ENCODE results near the gene LAP3. TPM values are rescaled to one million over a fixed set of nuclear protein-coding genes. Genes with fewer than 3 reads are reported as not detected.

Gene LAP3
- total and polyA plus RNA-seq, 10 donors = 47.0 to 135 (median 96.0) TPM

DNA sequence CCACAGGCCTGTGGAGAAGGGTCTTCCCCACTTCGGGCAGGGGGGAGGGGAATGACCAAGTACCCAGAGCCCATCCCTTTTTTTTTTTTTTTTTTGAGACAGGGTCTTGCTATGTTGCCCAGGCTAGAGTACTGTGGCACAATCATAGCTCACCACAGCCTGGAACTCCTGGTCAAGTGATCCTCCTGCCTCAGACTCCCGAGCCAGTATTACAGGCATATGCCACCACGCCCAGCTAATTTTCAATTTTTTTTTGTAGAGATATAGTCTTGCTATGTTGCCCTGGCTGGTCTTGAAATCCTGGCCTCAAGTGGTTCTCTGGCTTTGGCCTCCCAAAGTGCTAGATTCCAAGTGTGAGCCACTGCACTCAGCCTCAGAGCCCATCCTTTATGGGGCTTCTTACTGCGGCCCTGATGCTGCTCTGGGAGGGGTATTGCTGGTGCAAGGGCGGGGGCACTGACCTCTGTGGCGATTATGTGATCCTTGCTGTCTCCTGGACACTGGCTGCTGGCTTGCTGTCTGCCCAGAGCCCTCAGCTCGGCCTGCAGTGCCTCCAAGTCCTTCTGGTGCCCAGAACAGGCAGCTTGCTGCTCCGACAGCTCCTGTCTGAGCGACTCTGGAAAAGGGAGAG lies 70.3 kb downstream of the LAP3 start:
- TF ChIP-seq POLR2AphosphoS5 (IDR thresholded peaks at IDR 0.05) = no peak
- no peak for TF ChIP-seq POLR2A (IDR thresholded peaks at IDR 0.05)
- TF ChIP-seq, protein P1, sequence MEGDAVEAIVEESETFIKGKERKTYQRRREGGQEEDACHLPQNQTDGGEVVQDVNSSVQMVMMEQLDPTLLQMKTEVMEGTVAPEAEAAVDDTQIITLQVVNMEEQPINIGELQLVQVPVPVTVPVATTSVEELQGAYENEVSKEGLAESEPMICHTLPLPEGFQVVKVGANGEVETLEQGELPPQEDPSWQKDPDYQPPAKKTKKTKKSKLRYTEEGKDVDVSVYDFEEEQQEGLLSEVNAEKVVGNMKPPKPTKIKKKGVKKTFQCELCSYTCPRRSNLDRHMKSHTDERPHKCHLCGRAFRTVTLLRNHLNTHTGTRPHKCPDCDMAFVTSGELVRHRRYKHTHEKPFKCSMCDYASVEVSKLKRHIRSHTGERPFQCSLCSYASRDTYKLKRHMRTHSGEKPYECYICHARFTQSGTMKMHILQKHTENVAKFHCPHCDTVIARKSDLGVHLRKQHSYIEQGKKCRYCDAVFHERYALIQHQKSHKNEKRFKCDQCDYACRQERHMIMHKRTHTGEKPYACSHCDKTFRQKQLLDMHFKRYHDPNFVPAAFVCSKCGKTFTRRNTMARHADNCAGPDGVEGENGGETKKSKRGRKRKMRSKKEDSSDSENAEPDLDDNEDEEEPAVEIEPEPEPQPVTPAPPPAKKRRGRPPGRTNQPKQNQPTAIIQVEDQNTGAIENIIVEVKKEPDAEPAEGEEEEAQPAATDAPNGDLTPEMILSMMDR (IDR thresholded peaks at IDR 0.05 in 8 of 11, conservative IDR thresholded peaks at IDR 0.05 in 3 of 11) = no peak
- Histone ChIP-seq H3K9me3 (peaks cover 0 to 6% (median 0%) of the 10 kb centered on the region in 8 donors), H3K27ac (no peak overlapping the region), H3K36me3 (no peaks in the 10 kb centered on the region), H3K4me3 (no peak overlapping the region), H3K4me1 (peaks cover 0 to 4% (median 0%) of the 10 kb centered on the region in 6 donors), H3K27me3 (replicated peaks in 1 of 7) (no peaks in the 10 kb centered on the region)
- 83 to 91% (median 87%) methylated on average over 4 to 9 of the region's 9 CpGs for WGBS, 5 donors
- no peak for DNase-seq
- intact Hi-C loops (cut with DNase I; ENCODE audit: low total_unique reads) = no loop called here

DNA sequence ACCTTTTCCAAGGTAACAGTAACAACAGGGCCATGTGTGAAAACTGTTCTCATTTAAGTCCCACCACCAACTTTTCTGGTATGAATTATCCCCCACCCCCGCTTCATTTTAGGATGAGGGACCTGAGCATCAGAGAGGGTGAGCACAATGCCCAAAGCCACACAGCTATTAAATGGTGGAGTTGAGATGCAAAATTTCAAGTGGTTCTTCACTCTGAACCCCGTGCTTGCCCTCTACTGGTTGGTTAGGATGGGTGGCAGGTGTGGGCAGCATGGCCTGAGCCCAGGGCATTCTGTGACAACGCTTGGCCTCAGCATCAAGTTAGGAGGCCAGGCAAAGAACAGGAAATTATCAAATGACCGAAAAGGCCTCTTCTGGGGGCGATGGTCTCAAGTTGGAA lies 70.9 kb downstream of the LAP3 start:
- Histone ChIP-seq H3K27ac (no peak overlapping the region), H3K27me3 (replicated peaks in 1 of 7) (no peaks in the 10 kb centered on the region), H3K4me1 (peaks cover 0 to 4% (median 0%) of the 10 kb centered on the region in 6 donors), H3K9me3 (peaks cover 0 to 6% (median 0%) of the 10 kb centered on the region in 8 donors), H3K4me3 (no peak overlapping the region), H3K36me3 (no peaks in the 10 kb centered on the region)
- intact Hi-C loops (cut with DNase I; ENCODE audit: low total_unique reads) = no loop called here
- 81 to 85% (median 82%) methylated on average over 5 of the region's 5 CpGs for WGBS, 5 donors
- TF ChIP-seq POLR2AphosphoS5 (IDR thresholded peaks at IDR 0.05) = no peak
- TF ChIP-seq POLR2A (IDR thresholded peaks at IDR 0.05) = no peak
- TF ChIP-seq, protein P1 (IDR thresholded peaks at IDR 0.05 in 8 of 11, conservative IDR thresholded peaks at IDR 0.05 in 3 of 11) = no peak
- DNase-seq = no peak

DNA sequence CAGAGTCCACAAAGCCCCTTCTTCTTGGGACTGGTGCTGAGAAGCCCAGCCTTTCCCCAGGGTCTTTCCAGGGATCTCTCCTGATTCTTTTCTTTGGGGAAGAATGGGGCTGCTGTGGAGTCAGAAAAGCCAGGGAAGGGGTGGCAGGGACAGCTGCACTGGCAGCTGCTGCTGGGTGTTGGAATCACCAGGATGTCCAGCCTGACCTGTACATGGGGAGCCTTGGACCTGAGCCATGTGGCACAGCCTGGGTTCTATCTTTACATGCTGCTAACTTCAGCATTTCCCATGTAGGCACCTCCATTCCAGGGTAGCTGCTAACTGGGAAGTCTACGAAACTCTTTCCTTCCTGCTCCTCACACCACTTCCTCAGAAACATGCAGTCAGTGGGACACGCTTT lies 73.4 kb downstream of the LAP3 start:
- no peak for DNase-seq
- 33 to 58% (median 48%) methylated on average over 2 of the region's 2 CpGs for WGBS, 5 donors

DNA sequence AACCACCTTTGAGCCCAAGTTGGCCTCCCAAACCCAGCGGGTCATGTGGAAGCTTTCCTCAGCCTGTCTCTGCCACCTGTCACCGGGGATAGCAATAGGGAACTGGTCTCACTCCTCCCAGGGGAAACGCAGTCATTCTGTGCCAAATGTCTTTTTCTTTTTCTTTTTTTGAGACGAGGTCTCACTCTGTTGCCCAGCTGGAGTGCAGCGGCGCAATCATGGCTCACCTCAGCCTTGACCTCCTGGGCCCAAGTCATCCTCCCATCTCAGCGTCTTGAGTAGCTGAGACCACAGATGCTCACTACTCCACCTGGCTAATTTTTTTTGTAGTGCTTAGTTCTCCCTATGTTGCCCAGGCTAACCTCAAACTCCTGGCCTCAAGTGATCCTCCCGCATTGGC lies 77.7 kb downstream of the LAP3 start:
- no peak overlapping the region for H3K27ac ChIP-seq
- no peak for DNase-seq
- 71 to 80% (median 74%) methylated on average over 8 of the region's 8 CpGs for WGBS, 5 donors
- H3K27me3 ChIP-seq (replicated peaks in 1 of 7) = peaks cover 0 to 13% (median 0%) of the 10 kb centered on the region in 7 donors
- TF ChIP-seq POLR2AphosphoS5 (IDR thresholded peaks at IDR 0.05) (no peak), POLR2A (IDR thresholded peaks at IDR 0.05) (no peak)
- TF ChIP-seq, protein P1 (IDR thresholded peaks at IDR 0.05 in 8 of 11, conservative IDR thresholded peaks at IDR 0.05 in 3 of 11) = no peak
- H3K9me3 ChIP-seq = no peaks in the 10 kb centered on the region
- H3K4me3 ChIP-seq = no peak overlapping the region
- peaks cover 0 to 4% (median 0%) of the 10 kb centered on the region in 6 donors for H3K4me1 ChIP-seq
- intact Hi-C loops (cut with DNase I; ENCODE audit: low total_unique reads) = no loop called here
- no peaks in the 10 kb centered on the region for H3K36me3 ChIP-seq

More for the DNA sequence above, 73.4 kb downstream of the LAP3 start:
- peaks cover 0 to 6% (median 0%) of the 10 kb centered on the region in 8 donors for H3K9me3 ChIP-seq
- peaks cover 0 to 4% (median 0%) of the 10 kb centered on the region in 6 donors for H3K4me1 ChIP-seq
- H3K27ac ChIP-seq = no peak overlapping the region
- H3K36me3 ChIP-seq = no peaks in the 10 kb centered on the region
- intact Hi-C loops (cut with DNase I; ENCODE audit: low total_unique reads) = no loop called here
- TF ChIP-seq POLR2AphosphoS5 (IDR thresholded peaks at IDR 0.05) (no peak), POLR2A (IDR thresholded peaks at IDR 0.05) (no peak)
- no peaks in the 10 kb centered on the region for H3K27me3 ChIP-seq (replicated peaks in 1 of 7)
- no peak overlapping the region for H3K4me3 ChIP-seq

Measured in spleen (tissue), 11 donors.